PC-3 (cell line): ENCODE results near the gene CBFA2T2. TPM values are rescaled to one million over a fixed set of nuclear protein-coding genes. Genes with fewer than 3 reads are reported as not detected.

ENCODE experiments used
- ATAC-seq: fragments of 200-7000 bp; cut with Tn5 transposase; 2 replicates; pipeline ENCODE4 v1.9.1; 2020; ENCODE audit warnings: mild to moderate bottlenecking, moderate library complexity
- BruUV-seq: library from RNA; stranded (reverse); fragments of 400-500 nt; replicated peaks from 2 replicates; lab custom pipeline; 2021; lab: Mats Ljungman, UMichigan
- CTCF ChIA-PET: fragments of 300-600 bp; sonication (Branson Sonifier 250); formaldehyde crosslinking; loops from one replicate; lab custom pipeline; 2022; ENCODE audit warnings: antibody characterized with exemption; lab: Charles Lee
- POLR2A ChIA-PET: fragments of 300-600 bp; sonication (Branson Sonifier 250); formaldehyde crosslinking; loops from one replicate; lab custom pipeline; 2022; ENCODE audit warnings: antibody characterized with exemption; ENCODE audit not compliant: unreplicated experiment; lab: Charles Lee
- DNase-seq: peaks from one replicate; pipeline ENCODE4 v3.0.0-alpha.2; 2015
- H2AFZ ChIP-seq: fragments of 300-600 bp; sonication (generic); 2 replicates; pipeline ENCODE4 v1.6.0; 2016; ENCODE audit warnings: antibody characterized with exemption, low read length
- H3F3A ChIP-seq: fragments of 300-600 bp; sonication (generic); one replicate; pipeline ENCODE4 v1.6.0; 2017; ENCODE audit warnings: antibody characterized with exemption, low read length, control low read depth, mild to moderate bottlenecking; ENCODE audit not compliant: unreplicated experiment
- H3K27ac ChIP-seq: fragments of 300-600 bp; sonication (generic); 2 replicates; pipeline ENCODE4 v1.5.1; 2016; ENCODE audit warnings: mild to moderate bottlenecking, low read length
- H3K27me3 ChIP-seq: fragments of 300-600 bp; sonication (generic); 2 replicates; pipeline ENCODE4 v1.6.1; 2016; ENCODE audit warnings: low read length, mixed read lengths
- H3K36me3 ChIP-seq: fragments of 300-600 bp; sonication (generic); 2 replicates; pipeline ENCODE4 v1.6.1; 2016; ENCODE audit warnings: low read depth, mixed run types, low read length, mixed read lengths
- H3K4me1 ChIP-seq: fragments of 300-600 bp; sonication (generic); 2 replicates; pipeline ENCODE4 v1.5.1; 2016; ENCODE audit warnings: low read length; ENCODE audit not compliant: insufficient read depth
- H3K4me2 ChIP-seq: fragments of 300-600 bp; sonication (generic); 2 replicates; pipeline ENCODE4 v1.6.0; 2016; ENCODE audit warnings: low read length
- H3K4me3 ChIP-seq: fragments of 300-600 bp; sonication (generic); 2 replicates; pipeline ENCODE4 v1.5.1; 2016; ENCODE audit warnings: mild to moderate bottlenecking, low read length, mixed read lengths
- H3K79me2 ChIP-seq: fragments of 300-600 bp; sonication (generic); 2 replicates; pipeline ENCODE4 v1.6.1; 2017; ENCODE audit warnings: low read length, mixed read lengths
- H3K9ac ChIP-seq: fragments of 300-600 bp; sonication (generic); 2 replicates; pipeline ENCODE4 v1.6.0; 2016; ENCODE audit warnings: mild to moderate bottlenecking, low read length
- H3K9me2 ChIP-seq: fragments of 300-600 bp; sonication (generic); replicated peaks from 2 replicates; pipeline ENCODE4 v1.6.1; 2016; ENCODE audit warnings: mixed run types, low read length, mixed read lengths
- H3K9me3 ChIP-seq: fragments of 300-600 bp; sonication (generic); 2 replicates; pipeline ENCODE4 v1.6.1; 2016; ENCODE audit warnings: low read length, mixed read lengths
- H4K20me1 ChIP-seq: fragments of 300-600 bp; sonication (generic); 2 replicates; pipeline ENCODE4 v1.6.1; 2016; ENCODE audit warnings: low read length, mixed read lengths
- CTCF ChIP-seq: fragments of 300-600 bp; sonication (generic); conservative IDR thresholded peaks from 2 replicates; pipeline ENCODE4 v1.5.1; 2017; ENCODE audit warnings: antibody characterized with exemption, low read depth, mild to moderate bottlenecking, low read length
- EZH2 ChIP-seq: fragments of 300-600 bp; sonication (generic); IDR thresholded peaks from one replicate; pipeline ENCODE4 v1.6.1; 2017; ENCODE audit warnings: antibody characterized with exemption, mild to moderate bottlenecking, low read length; ENCODE audit not compliant: unreplicated experiment
- EZH2phosphoT487 ChIP-seq: fragments of 300-600 bp; sonication (generic); IDR thresholded peaks from 2 replicates; pipeline ENCODE4 v1.6.1; 2018; ENCODE audit warnings: mild to moderate bottlenecking, antibody characterized with exemption, low read length, borderline replicate concordance
- intact Hi-C: fragments of 100-400 bp; cut with micrococcal nuclease; formaldehyde crosslinking; loops from 2 replicates; pipeline ENCODE4 v1.9.0; 2023
- total RNA-seq: library from RNA; depleted of rRNA; stranded (reverse); fragments of >200 nt; gene quantifications from 2 replicates; pipeline ENCODE4 v1.2.3, GENCODE V29; 2014

The CBFA2T2 gene
- total RNA-seq, 1 experiment from 2014 or later = 9.7 TPM

GRCh38 chr20:33541074-33541473 is 51.2 kb downstream of the CBFA2T2 start:
- DNase-seq (no peak), ATAC-seq (no peak)
- no TSS peak for BruUV-seq
- no peak overlapping the region for H3K9ac ChIP-seq
- intact Hi-C loops = no loop called here
- H3K4me1 ChIP-seq = peaks cover 13% of the 10 kb centered on the region
- H3K9me2 ChIP-seq = no peaks in the 10 kb centered on the region
- POLR2A ChIA-PET = no interaction called here
- H3K4me3 ChIP-seq = no peak overlapping the region
- H3K27me3 ChIP-seq = no peaks in the 10 kb centered on the region
- H3K36me3 ChIP-seq = no peaks in the 10 kb centered on the region
- H3K27ac ChIP-seq = no peak overlapping the region
- H3K4me2 ChIP-seq = no peak overlapping the region
- CTCF ChIA-PET = no interaction called here
- H4K20me1 ChIP-seq = no peaks in the 10 kb centered on the region
- H3K9me3 ChIP-seq = no peaks in the 10 kb centered on the region
- TF ChIP-seq EZH2phosphoT487 = no peak
- TF ChIP-seq CTCF = no peak
- TF ChIP-seq EZH2 = no peak
- no peak overlapping the region for H2AFZ ChIP-seq
- H3F3A ChIP-seq = no peaks in the 10 kb centered on the region
- H3K79me2 ChIP-seq = no peaks in the 10 kb centered on the region

- H4K20me1 ChIP-seq = no peaks in the 10 kb centered on the region
Observed at GRCh38 chr20:33541797-33542196, 51.9 kb downstream of the CBFA2T2 start.

More at GRCh38 chr20:33541797-33542196, 51.9 kb downstream of the CBFA2T2 start:
- Histone ChIP-seq H3K9me2 (no peaks in the 10 kb centered on the region), H3K79me2 (no peaks in the 10 kb centered on the region), H3K4me1 (peaks cover 13% of the 10 kb centered on the region), H3K36me3 (no peaks in the 10 kb centered on the region), H3K27me3 (no peaks in the 10 kb centered on the region), H3F3A (no peaks in the 10 kb centered on the region), H3K9ac (no peak overlapping the region), H2AFZ (no peak overlapping the region), H3K4me2 (no peak overlapping the region), H3K4me3 (no peak overlapping the region), H3K9me3 (no peaks in the 10 kb centered on the region), H3K27ac (no peak overlapping the region)
- no TSS peak for BruUV-seq
- intact Hi-C loops = no loop called here
- no peak for DNase-seq
- TF ChIP-seq EZH2phosphoT487 (no peak), CTCF (no peak), EZH2 (no peak)
- ChIA-PET CTCF (no interaction called here), POLR2A (no interaction called here)
- ATAC-seq = no peak
